Neural cell (in vitro differentiated cells): ENCODE data around the gene TSPAN7. TPM values are rescaled to one million over a fixed set of nuclear protein-coding genes. Genes with fewer than 3 reads are reported as not detected.

Source experiments
- H2AFZ ChIP-seq: fragments of 200-600, 300-800 bp; sonication (generic), shearing (Covaris generic); 2 replicates; pipeline ENCODE4 v1.6.0; 2014; ENCODE audit warnings: low read depth, mild to moderate bottlenecking, antibody characterized with exemption, low read length, moderate library complexity
- H3F3A ChIP-seq: fragments of 200-600 bp; shearing (Covaris generic); 2 replicates; pipeline ENCODE4 v1.6.1; 2016; ENCODE audit warnings: mild to moderate bottlenecking, moderate library complexity, mixed read lengths, antibody characterized with exemption, low read length; ENCODE audit not compliant: insufficient read depth, poor library complexity, severe bottlenecking
- H3K27ac ChIP-seq: fragments of 200-600, 300-800 bp; sonication (generic), shearing (Covaris generic); 2 replicates; pipeline ENCODE4 v1.5.1; 2014; ENCODE audit warnings: mild to moderate bottlenecking, low read length, moderate library complexity
- H3K27me3 ChIP-seq: fragments of 300-800, 200-600 bp; sonication (generic), shearing (Covaris generic); 2 replicates; pipeline ENCODE4 v1.6.0; 2014; ENCODE audit warnings: mild to moderate bottlenecking, low read depth, low read length, moderate library complexity; ENCODE audit not compliant: insufficient read depth
- H3K36me3 ChIP-seq: fragments of 300-800, 200-600 bp; sonication (generic), shearing (Covaris generic); 2 replicates; pipeline ENCODE4 v1.5.1; 2014; ENCODE audit warnings: mild to moderate bottlenecking, antibody characterized with exemption, low read length, moderate library complexity; ENCODE audit not compliant: insufficient read depth
- H3K4me2 ChIP-seq: fragments of 300-800, 200-600 bp; sonication (generic), shearing (Covaris generic); 2 replicates; pipeline ENCODE4 v1.6.0; 2014; ENCODE audit warnings: mild to moderate bottlenecking, low read length
- H3K4me3 ChIP-seq: fragments of 300-800, 200-600 bp; sonication (generic), shearing (Covaris generic); 2 replicates; pipeline ENCODE4 v1.5.1; 2014; ENCODE audit warnings: mild to moderate bottlenecking, low read length, moderate library complexity
- H3K79me2 ChIP-seq: fragments of 200-600 bp; shearing (Covaris generic); replicated peaks from 2 replicates; pipeline ENCODE4 v1.6.0; 2014; ENCODE audit warnings: mild to moderate bottlenecking, low read length, moderate library complexity; ENCODE audit not compliant: insufficient read depth
- H3K9ac ChIP-seq: fragments of 300-800, 200-600 bp; sonication (generic), shearing (Covaris generic); 2 replicates; pipeline ENCODE4 v1.6.1; 2016; ENCODE audit warnings: mild to moderate bottlenecking, low read length, mixed read lengths
- H3K9me2 ChIP-seq: fragments of 200-600 bp; shearing (Covaris generic); 2 replicates; pipeline ENCODE4 v1.6.1; 2016; ENCODE audit warnings: mild to moderate bottlenecking, low read length, mixed read lengths; ENCODE audit not compliant: insufficient read depth
- H3K9me3 ChIP-seq: fragments of 200-600, 300-800 bp; sonication (generic), shearing (Covaris generic); 2 replicates; pipeline ENCODE4 v1.6.1; 2016; ENCODE audit warnings: mild to moderate bottlenecking, mixed run types, low read length, moderate library complexity, mixed read lengths
- H4K20me1 ChIP-seq: fragments of 200-600 bp; shearing (Covaris generic); 2 replicates; pipeline ENCODE4 v1.6.1; 2016; ENCODE audit warnings: mild to moderate bottlenecking, mixed run types; ENCODE audit not compliant: insufficient read depth
- CTCF ChIP-seq: fragments of 450-650 bp; IDR thresholded peaks from 2 replicates; pipeline ENCODE4 v1.5.1; 2014; ENCODE audit warnings: antibody characterized with exemption, mild to moderate bottlenecking, moderate library complexity; ENCODE audit not compliant: poor library complexity, severe bottlenecking
- EP300 ChIP-seq: fragments of 450-650 bp; conservative IDR thresholded peaks from 2 replicates; pipeline ENCODE4 v1.6.1; 2014; ENCODE audit warnings: antibody characterized with exemption, mild to moderate bottlenecking, moderate library complexity; ENCODE audit not compliant: poor library complexity, severe bottlenecking
- EZH2 ChIP-seq: fragments of 200-600, 300-800 bp; shearing (Covaris generic), sonication (generic); IDR thresholded peaks from 2 replicates; pipeline ENCODE4 v1.6.1; 2014; ENCODE audit warnings: antibody characterized with exemption, low read length, borderline replicate concordance, mild to moderate bottlenecking; ENCODE audit not compliant: insufficient read depth, poor library complexity, severe bottlenecking
- MXI1 ChIP-seq: fragments of 450-650 bp; conservative IDR thresholded peaks from 2 replicates; pipeline ENCODE4 v1.6.1; 2014; ENCODE audit warnings: antibody characterized with exemption, mild to moderate bottlenecking; ENCODE audit not compliant: poor library complexity, severe bottlenecking
- POLR2AphosphoS5 ChIP-seq: IDR thresholded peaks from 2 replicates; pipeline ENCODE4 v1.6.1; 2012
- RAD21 ChIP-seq: fragments of 450-650 bp; conservative IDR thresholded peaks from 2 replicates; pipeline ENCODE4 v1.6.1; 2014; ENCODE audit warnings: antibody characterized with exemption, mild to moderate bottlenecking, moderate library complexity
- REST ChIP-seq: IDR thresholded peaks from 2 replicates; pipeline ENCODE4 v1.6.1; 2012; ENCODE audit warnings: borderline replicate concordance
- SMC3 ChIP-seq: fragments of 450-650 bp; conservative IDR thresholded peaks from 2 replicates; pipeline ENCODE4 v1.6.1; 2014; ENCODE audit warnings: antibody characterized with exemption, mild to moderate bottlenecking, moderate library complexity; ENCODE audit not compliant: poor library complexity
- TAF1 ChIP-seq: IDR thresholded peaks from 2 replicates; pipeline ENCODE4 v1.6.1; 2012; ENCODE audit warnings: low read depth
- polyA plus RNA-seq: library from polyadenylated mRNA; depleted of rRNA; stranded (reverse); fragments of >200 nt; gene quantifications from 2 replicates; pipeline ENCODE4 v1.2.3, GENCODE V29; 2014

Gene TSPAN7
- polyA plus RNA-seq, 1 donor from 2014 or later = 184 TPM

- no peak overlapping the region for H2AFZ ChIP-seq
- H3K27ac ChIP-seq = no peak overlapping the region
- no peak overlapping the region for H3K4me3 ChIP-seq
- H3K27me3 ChIP-seq = no peaks in the 10 kb centered on the region
- no peak overlapping the region for H3K9ac ChIP-seq
- TF ChIP-seq SMC3 (no peak), MXI1 (no peak), EP300 (no peak), REST (no peak), CTCF (no peak), RAD21 (no peak), POLR2AphosphoS5 (no peak), EZH2 (no peak), TAF1 (no peak)
- H3K79me2 ChIP-seq = no peaks in the 10 kb centered on the region
- no peaks in the 10 kb centered on the region for H4K20me1 ChIP-seq
- H3F3A ChIP-seq = no peaks in the 10 kb centered on the region
- H3K9me3 ChIP-seq = no peaks in the 10 kb centered on the region
- H3K9me2 ChIP-seq = no peaks in the 10 kb centered on the region
- H3K4me2 ChIP-seq = no peak overlapping the region
- no peaks in the 10 kb centered on the region for H3K36me3 ChIP-seq
Observed at GRCh38 chrX:38596939-38597338, 35.6 kb downstream of the TSPAN7 start.

GRCh38 chrX:38599796-38600755 is 38.7 kb downstream of the TSPAN7 start:
- Histone ChIP-seq H3K4me3 (no peak overlapping the region), H2AFZ (no peak overlapping the region), H3K79me2 (no peaks in the 10 kb centered on the region), H3K27ac (no peak overlapping the region), H3K36me3 (no peaks in the 10 kb centered on the region), H3K9me2 (no peaks in the 10 kb centered on the region), H4K20me1 (no peaks in the 10 kb centered on the region), H3K27me3 (no peaks in the 10 kb centered on the region), H3K9me3 (no peaks in the 10 kb centered on the region), H3K9ac (no peak overlapping the region), H3F3A (no peaks in the 10 kb centered on the region), H3K4me2 (no peak overlapping the region)
- TF ChIP-seq CTCF = no peak
- no peak for TF ChIP-seq RAD21
